Measurements from ENCODE around the gene TCEAL7. TPM values are rescaled to one million over a fixed set of nuclear protein-coding genes. Genes with fewer than 3 reads are reported as not detected.
A peak's percentile ranks its signal among the peaks of the same experiment; 100 is the strongest.
"Not testable (repeated sequence)": the region's sequence is repeated elsewhere in the genome, so short reads cannot be mapped to it uniquely, and the experiment has no call there.

TCEAL7 gene
- total RNA-seq = 10 to 100 TPM; 23.6 to 90.0 (median 60.4) TPM

GRCh38 chrX:103329991-103330390 is at the start of gene TCEAL7:
Gene TCEAL7, plus strand, starts transcription at chrX:103330239. Its CDS starts 1,165 bp downstream, at chrX:103331404.
- Histone ChIP-seq H3K27me3 (peaks cover 0 to 15% of the 10 kb centered on the region in 2 donors), H3K4me3 (peak within 1 kb of the TSS; percentile 13 to 36), H3K36me3 (no peaks in the 10 kb centered on the region), H3K4me1 (no peaks in the 10 kb centered on the region), H3K9me3 (no peaks in the 10 kb centered on the region), H3K27ac (peak within 1 kb of the TSS; percentile 76 to 79)
- intact Hi-C loops (cut with DNase I; ENCODE audit: low total_unique reads) = no loop called here
- DNase-seq = peak; percentile 57 to 75
- TF ChIP-seq POLR2A (IDR thresholded peaks at IDR 0.05) = peak; percentile 22 to 55
- TF ChIP-seq CTCF (IDR thresholded peaks at IDR 0.05) = no peak

GRCh38 chrX:103293118-103293517 is 36.9 kb upstream of the TCEAL7 start:
- intact Hi-C loops (cut with DNase I; ENCODE audit: low total_unique reads) = no loop called here
- TF ChIP-seq POLR2A (IDR thresholded peaks at IDR 0.05) (no peak), CTCF (IDR thresholded peaks at IDR 0.05) (no peak)
- DNase-seq = no peak

GRCh38 chrX:103304705-103305104 is 25.3 kb upstream of the TCEAL7 start:
- Histone ChIP-seq H3K27ac (no peak overlapping the region), H3K9me3 (no peaks in the 10 kb centered on the region), H3K27me3 (peaks cover 0 to 6% of the 10 kb centered on the region in 2 donors), H3K4me1 (no peaks in the 10 kb centered on the region), H3K4me3 (no peak overlapping the region), H3K36me3 (no peaks in the 10 kb centered on the region)
- no peak for DNase-seq
- TF ChIP-seq POLR2A (IDR thresholded peaks at IDR 0.05) (no peak), CTCF (IDR thresholded peaks at IDR 0.05) (no peak)
- intact Hi-C loops (cut with DNase I; ENCODE audit: low total_unique reads) = no loop called here

More at GRCh38 chrX:103293118-103293517, 36.9 kb upstream of the TCEAL7 start:
- Histone ChIP-seq H3K9me3 (no peaks in the 10 kb centered on the region), H3K36me3 (no peaks in the 10 kb centered on the region), H3K27me3 (no peaks in the 10 kb centered on the region), H3K27ac (no peak overlapping the region), H3K4me3 (no peak overlapping the region), H3K4me1 (no peaks in the 10 kb centered on the region)

- H3K4me1 ChIP-seq; DNase-seq; H3K36me3 ChIP-seq; intact Hi-C loops (cut with DNase I; ENCODE audit: low total_unique reads); H3K27me3 ChIP-seq; H3K27ac ChIP-seq; H3K4me3 ChIP-seq; H3K9me3 ChIP-seq: not testable (repeated sequence)
Measured at GRCh38 chrX:103305666-103306065, 24.4 kb upstream of the TCEAL7 start.

- Histone ChIP-seq H3K9me3 (no peaks in the 10 kb centered on the region), H3K27ac (peak overlapping the region; percentile 25 to 64), H3K36me3 (no peaks in the 10 kb centered on the region), H3K4me1 (no peaks in the 10 kb centered on the region), H3K27me3 (peaks cover 0 to 3% of the 10 kb centered on the region in 2 donors), H3K4me3 (peak overlapping the region; percentile 24 to 42)
- DNase-seq = no peak
- intact Hi-C loops (cut with DNase I; ENCODE audit: low total_unique reads) = no loop called here
- no peak for TF ChIP-seq CTCF (IDR thresholded peaks at IDR 0.05)
- TF ChIP-seq POLR2A (IDR thresholded peaks at IDR 0.05) = no peak
Measured at GRCh38 chrX:103309860-103310554, 20.0 kb upstream of the TCEAL7 start.

All from uterus (tissue), 4 donors.